Small intestine (tissue), 7 donors: Measurements from ENCODE around the gene FLNA. TPM values are rescaled to one million over a fixed set of nuclear protein-coding genes. Genes with fewer than 3 reads are reported as not detected.

Experiments
- DNase-seq, 2 donors: peaks; one replicate each; pipeline versions ENCODE4 v3.0.0 to v3.0.0-alpha.2; 2013
- FAIRE-seq: peaks from 2 replicates; lab custom pipeline; 2012; peaks lifted over from hg19 to GRCh38; lab: Jason Lieb, UNC
- H3K27ac ChIP-seq, 3 donors: one replicate each; pipeline ENCODE4 v1.5.1; 2013; ENCODE audit warnings: low read length in 2 of 3, mild to moderate bottlenecking in 2 of 3, control low read depth in 1 of 3, inconsistent platforms in 1 of 3, low read depth in 1 of 3, moderate library complexity in 1 of 3
- H3K27me3 ChIP-seq, 3 donors: one replicate each; pipeline ENCODE4 v1.6.1; 2013; ENCODE audit warnings: low read length in 3 of 3, inconsistent platforms in 1 of 3; ENCODE audit not compliant: control insufficient read depth in 3 of 3, insufficient read depth in 3 of 3
- H3K36me3 ChIP-seq, 3 donors: one replicate each; pipeline ENCODE4 v1.6.1; 2013; ENCODE audit warnings: low read length in 3 of 3, inconsistent platforms in 1 of 3, low read depth in 1 of 3, mild to moderate bottlenecking in 1 of 3, moderate library complexity in 1 of 3; ENCODE audit not compliant: control insufficient read depth in 3 of 3, insufficient read depth in 2 of 3
- H3K4me1 ChIP-seq, 3 donors: one replicate each; pipeline ENCODE4 v1.6.1; 2013; ENCODE audit warnings: low read length in 2 of 3, inconsistent platforms in 1 of 3, low read depth in 1 of 3, mild to moderate bottlenecking in 1 of 3, moderate library complexity in 1 of 3; ENCODE audit not compliant: control insufficient read depth in 3 of 3, insufficient read depth in 2 of 3
- H3K4me3 ChIP-seq, 3 donors: one replicate each; pipeline ENCODE4 v1.5.1; 2013; ENCODE audit warnings: low read length in 3 of 3, control low read depth in 1 of 3, inconsistent platforms in 1 of 3, low read depth in 1 of 3, mild to moderate bottlenecking in 1 of 3, moderate library complexity in 1 of 3
- H3K9me3 ChIP-seq, 2 donors: one replicate each; pipeline ENCODE4 v1.6.1; 2013; ENCODE audit warnings: low read depth in 1 of 2, low read length in 1 of 2; ENCODE audit not compliant: control insufficient read depth in 2 of 2, insufficient read depth in 1 of 2
- WGBS, 3 donors: extraction: QIAGEN DNeasy Blood & Tissue Kit; methylation state at CpG; one replicate each; pipeline ENCODE4 v1.1.7; 2013; 5-methylcytosine and 5-hydroxymethylcytosine counted together
- polyA plus RNA-seq, 4 donors: library from polyadenylated mRNA; stranded (reverse) in 3 of 4; unstranded in 1 of 4; fragments of 200-250 nt in 3 of 4; fragments of 120-200 nt in 1 of 4; gene quantifications; one replicate each; pipeline versions ENCODE4 v1.2.1 to v1.2.3, GENCODE V29; 2013
- donor health status: healthy with polysubstance abuse.
- donor health status: control.
- donor health status: control.
- donor health status: Bipolar disorder and iron deficiency.
- donor health status: healthy.

FLNA gene
- polyA plus RNA-seq, 4 donors, result 19.2 to 251 (median 73.8) TPM

DNA sequence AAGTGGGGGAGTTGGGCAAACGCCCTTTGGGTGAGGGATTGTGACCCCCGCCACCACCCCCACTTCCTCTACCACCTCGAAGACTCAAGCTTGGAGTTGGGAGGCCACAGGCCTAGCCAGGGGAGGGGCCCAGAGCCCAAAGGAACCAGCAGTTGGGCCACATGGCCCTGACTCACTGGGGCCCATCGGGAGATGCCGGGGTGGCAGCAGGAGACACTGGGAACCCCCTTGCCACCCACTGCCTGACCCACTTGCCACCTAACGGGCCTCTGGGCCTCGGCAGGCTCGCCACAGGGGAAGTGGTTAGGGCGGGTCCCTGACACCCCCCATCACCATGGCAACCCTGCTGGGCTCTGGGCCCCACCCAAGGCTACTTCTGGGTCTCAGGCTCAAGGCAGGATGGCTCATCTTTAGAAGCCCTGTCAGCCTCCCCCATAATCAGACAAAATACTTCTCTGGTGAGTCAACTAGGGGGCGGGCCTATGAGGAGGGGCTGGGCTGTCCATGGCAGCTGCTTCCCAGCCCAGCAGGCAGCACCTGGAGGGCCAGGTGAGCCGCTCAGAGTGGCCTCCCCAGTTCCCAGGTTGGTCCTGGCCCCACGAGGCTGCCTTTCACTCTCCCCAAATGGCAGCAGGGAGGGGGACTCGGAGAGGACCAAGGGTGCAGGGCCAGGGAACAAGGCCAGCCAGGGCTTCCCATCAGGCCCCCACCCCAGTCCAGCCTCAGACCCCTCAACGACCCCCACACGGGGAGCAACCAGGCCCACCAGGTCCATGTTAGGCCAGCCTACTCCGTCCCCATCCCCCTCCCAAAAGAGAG is 5.6 kb downstream of the FLNA start:
- Histone ChIP-seq H3K27ac (peak overlapping the region; percentile 50 to 92 (median 79)), H3K4me3 (peak overlapping the region; percentile 27 to 61 (median 29)), H3K27me3 (peaks cover 0 to 21% (median 0%) of the 10 kb centered on the region in 3 donors), H3K36me3 (peaks cover 0 to 51% (median 0%) of the 10 kb centered on the region in 3 donors), H3K9me3 (no peaks in the 10 kb centered on the region), H3K4me1 (peaks cover 0 to 21% (median 0%) of the 10 kb centered on the region in 3 donors)
- no peak for FAIRE-seq
- peak; percentile 43 to 61 for DNase-seq
- 16 to 30% (median 29%) methylated on average over 8 to 16 of the region's 16 CpGs for WGBS, 3 donors

DNA sequence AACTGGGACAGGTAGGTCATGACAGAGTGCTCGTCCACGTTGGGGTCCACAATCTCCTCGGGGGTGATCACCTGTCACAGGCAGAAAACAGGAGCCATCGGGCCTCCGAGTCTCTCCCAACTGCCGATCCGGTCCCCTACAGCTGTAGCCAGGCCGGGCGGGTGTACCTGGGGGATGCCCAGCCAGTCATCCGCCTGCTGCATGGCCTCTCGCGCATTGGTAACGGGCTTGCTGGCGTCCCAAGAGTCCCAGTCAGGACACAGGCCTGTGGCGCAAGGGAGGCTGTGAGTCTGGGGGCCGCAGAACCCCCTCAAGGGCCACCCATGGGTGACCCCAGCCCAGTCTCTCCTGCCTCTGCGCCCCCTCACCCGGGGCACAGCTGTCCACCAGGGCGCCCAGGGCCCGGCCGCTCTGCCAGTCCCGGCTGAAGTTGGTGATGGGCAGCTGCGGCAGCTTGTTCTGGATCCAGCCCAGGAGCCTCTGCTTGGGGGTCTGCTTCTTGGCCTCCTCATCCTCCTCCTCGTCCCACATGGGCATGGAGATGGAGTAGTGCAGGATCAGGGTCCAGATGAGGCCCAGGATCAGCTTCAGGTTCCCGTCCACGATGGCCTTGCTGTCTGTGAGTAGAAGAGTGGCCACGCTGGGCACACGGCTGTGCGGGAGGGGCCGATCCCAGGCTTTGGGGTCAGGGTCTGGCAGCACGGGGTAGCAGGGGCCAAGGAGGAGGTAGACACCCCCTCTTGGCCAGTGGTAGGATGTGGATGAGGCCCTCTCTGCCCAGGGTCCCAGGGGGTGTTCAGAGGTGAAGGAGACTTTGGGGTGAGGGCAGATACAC is 6.7 kb downstream of the FLNA start:
- H3K27me3 ChIP-seq, result peaks cover 0 to 18% (median 0%) of the 10 kb centered on the region in 3 donors
- 84 to 88% (median 88%) methylated on average over 29 to 31 of the region's 31 CpGs for WGBS, 3 donors
- peak overlapping the region in 1 of 3 donors; percentile 61 for H3K4me3 ChIP-seq
- peaks cover 0 to 15% (median 0%) of the 10 kb centered on the region in 3 donors for H3K4me1 ChIP-seq
- H3K36me3 ChIP-seq, result peaks cover 0 to 55% (median 2%) of the 10 kb centered on the region in 3 donors
- DNase-seq (no peak), FAIRE-seq (no peak)
- H3K27ac ChIP-seq, result peak overlapping the region; percentile 21 to 92 (median 79)
- H3K9me3 ChIP-seq, result no peaks in the 10 kb centered on the region

DNA sequence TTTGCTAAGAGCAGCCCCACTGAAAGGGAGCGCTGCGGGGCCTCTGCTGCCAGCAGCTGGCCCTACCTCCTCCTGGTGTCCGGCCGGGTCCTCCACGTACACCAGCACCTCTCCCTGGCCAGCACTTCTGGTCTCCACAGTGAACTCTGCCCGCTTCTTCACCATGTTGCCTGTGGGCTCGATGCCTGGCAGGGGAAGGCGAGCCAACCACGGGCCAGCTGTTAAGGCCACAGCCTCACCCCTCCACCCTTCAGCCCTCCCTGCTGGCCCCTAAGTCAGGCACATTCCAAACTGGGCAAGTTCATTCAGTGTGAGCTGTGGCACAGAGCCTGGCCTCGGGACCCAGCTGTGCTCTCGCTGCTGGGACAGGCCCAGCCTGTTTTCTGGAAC is 7.8 kb downstream of the FLNA start:
- Histone ChIP-seq H3K9me3 (no peaks in the 10 kb centered on the region), H3K36me3 (peaks cover 0 to 65% (median 3%) of the 10 kb centered on the region in 3 donors), H3K4me3 (no peak overlapping the region), H3K27me3 (peaks cover 0 to 11% (median 0%) of the 10 kb centered on the region in 3 donors), H3K4me1 (peaks cover 0 to 15% (median 0%) of the 10 kb centered on the region in 3 donors), H3K27ac (peak overlapping the region in 1 of 3 donors; percentile 10)
- 62 to 85% (median 79%) methylated on average over 8 to 11 of the region's 11 CpGs for WGBS, 3 donors
- DNase-seq, result no peak
- FAIRE-seq, result no peak

GRCh38 chrX:154365997-154366665 is 8.3 kb downstream of the FLNA start:
- WGBS, 3 donors, result 86 to 95% (median 92%) methylated on average over 15 to 32 of the region's 32 CpGs
- no peak overlapping the region for H3K27ac ChIP-seq
- peaks cover 0 to 15% (median 0%) of the 10 kb centered on the region in 3 donors for H3K4me1 ChIP-seq
- no peak for FAIRE-seq
- no peak overlapping the region for H3K4me3 ChIP-seq
- no peak for DNase-seq
- H3K9me3 ChIP-seq, result no peaks in the 10 kb centered on the region
- H3K27me3 ChIP-seq, result peaks cover 0 to 8% (median 0%) of the 10 kb centered on the region in 3 donors
- H3K36me3 ChIP-seq, result peaks cover 0 to 70% (median 3%) of the 10 kb centered on the region in 3 donors

DNA sequence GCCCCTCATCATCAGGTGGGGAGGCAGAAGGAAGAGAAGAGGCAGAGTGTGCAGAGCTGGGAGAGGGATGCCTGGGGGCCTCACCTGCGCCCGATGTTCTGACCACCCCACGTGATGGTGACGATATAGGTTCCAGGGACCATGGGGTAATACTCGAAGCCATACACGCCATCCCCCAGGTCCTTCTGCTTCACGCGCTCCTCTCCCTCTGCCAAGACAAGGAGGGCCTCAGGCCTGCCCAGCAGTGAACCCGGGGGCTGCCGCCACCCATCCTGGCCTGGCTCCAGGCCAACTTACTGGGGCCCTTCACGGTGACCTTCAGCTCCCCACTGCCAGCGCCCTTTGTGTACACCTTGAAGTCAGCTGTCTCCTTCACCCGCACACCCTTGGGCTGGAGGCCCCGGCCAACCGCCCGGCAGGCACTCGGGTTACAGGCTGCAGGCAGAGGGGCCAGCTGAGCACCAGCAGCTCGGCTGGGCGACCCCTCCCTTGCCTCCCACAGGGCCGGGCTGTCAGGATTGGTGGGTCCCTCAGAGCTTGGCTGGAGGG is 9.3 kb downstream of the FLNA start:
- Histone ChIP-seq H3K4me1 (peaks cover 0 to 13% (median 0%) of the 10 kb centered on the region in 3 donors), H3K4me3 (no peak overlapping the region), H3K27ac (no peak overlapping the region), H3K27me3 (peaks cover 0 to 6% (median 0%) of the 10 kb centered on the region in 3 donors), H3K9me3 (no peaks in the 10 kb centered on the region), H3K36me3 (peaks cover 0 to 75% (median 3%) of the 10 kb centered on the region in 3 donors)
- DNase-seq (no peak), FAIRE-seq (no peak)
- WGBS, 3 donors, result 75 to 81% (median 77%) methylated on average over 5 to 20 of the region's 20 CpGs

DNA sequence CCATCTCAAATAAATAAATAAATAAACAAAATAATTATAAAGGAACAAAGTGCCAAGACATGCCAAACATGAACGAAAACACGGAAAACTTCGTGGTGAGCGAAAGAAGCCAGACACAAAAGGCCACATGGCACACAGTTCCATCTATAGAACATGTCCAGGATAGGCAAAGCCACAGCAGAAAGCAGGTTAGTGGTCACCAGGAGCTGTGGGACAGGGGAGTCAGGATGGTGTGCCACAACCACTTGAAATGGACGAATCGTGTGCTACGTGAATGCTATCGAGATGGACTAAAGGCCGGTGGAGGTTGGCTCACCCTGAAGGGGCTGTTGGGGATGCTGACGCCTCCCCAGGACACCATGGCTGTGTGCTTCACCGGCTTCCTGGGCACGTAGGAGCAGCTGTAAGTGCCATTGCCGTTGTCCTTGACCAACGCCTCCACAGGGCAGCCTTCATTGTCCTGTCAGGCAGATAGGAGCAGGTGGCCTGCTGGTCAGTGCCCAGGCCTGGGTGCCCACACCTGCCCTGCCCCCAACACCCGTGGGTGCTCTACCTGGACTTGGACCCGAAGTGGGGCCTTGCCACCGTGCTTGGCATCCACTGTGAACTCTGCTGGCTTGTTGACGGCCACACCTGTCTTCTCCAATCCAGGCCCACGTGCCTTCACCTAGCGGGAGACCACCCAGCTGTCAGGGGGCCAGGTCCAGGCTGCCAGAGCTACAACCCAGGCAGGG is 10.6 kb downstream of the FLNA start:
- FAIRE-seq (no peak), DNase-seq (no peak)
- no peak overlapping the region for H3K4me3 ChIP-seq
- peaks cover 0 to 81% (median 4%) of the 10 kb centered on the region in 3 donors for H3K36me3 ChIP-seq
- no peaks in the 10 kb centered on the region for H3K27me3 ChIP-seq
- H3K9me3 ChIP-seq, result no peaks in the 10 kb centered on the region
- H3K27ac ChIP-seq, result no peak overlapping the region
- WGBS, 3 donors, result 79 to 89% (median 80%) methylated on average over 18 to 20 of the region's 20 CpGs
- peaks cover 0 to 4% (median 0%) of the 10 kb centered on the region in 3 donors for H3K4me1 ChIP-seq

GRCh38 chrX:154362085-154362742 is 12.2 kb downstream of the FLNA start:
- Histone ChIP-seq H3K36me3 (peaks cover 0 to 84% (median 9%) of the 10 kb centered on the region in 3 donors), H3K27ac (no peak overlapping the region), H3K9me3 (no peaks in the 10 kb centered on the region), H3K4me3 (no peak overlapping the region), H3K27me3 (no peaks in the 10 kb centered on the region), H3K4me1 (no peaks in the 10 kb centered on the region)
- DNase-seq (no peak), FAIRE-seq (no peak)
- WGBS, 3 donors, result 88 to 92% (median 90%) methylated on average over 21 to 30 of the region's 30 CpGs
